OCI-LY3 (cell line): ENCODE measurements around the gene TIMM21.

Experiments
- H2AFZ ChIP-seq: fragments of 200-600, 300-600 bp; shearing (Covaris generic); 2 replicates; pipeline ENCODE4 v1.6.0; 2014; ENCODE audit warnings: antibody characterized with exemption, low read depth, low read length
- H3K27ac ChIP-seq: fragments of 200-600, 300-600 bp; sonication (generic); 2 replicates; pipeline ENCODE4 v1.5.1; 2014; ENCODE audit warnings: mild to moderate bottlenecking, low read length, moderate library complexity, mixed read lengths
- H3K27me3 ChIP-seq: fragments of 200-600, 300-600 bp; sonication (generic); 2 replicates; pipeline ENCODE4 v1.6.1; 2014; ENCODE audit warnings: low read depth, low read length, mixed read lengths
- H3K36me3 ChIP-seq: fragments of 200-600, 300-600 bp; sonication (generic); replicated peaks from 2 replicates; pipeline ENCODE3; 2014; ENCODE audit warnings: low read depth, low read length, mixed read lengths
- H3K4me1 ChIP-seq: fragments of 300-600, 200-600 bp; sonication (generic); 2 replicates; pipeline ENCODE4 v1.6.1; 2014; ENCODE audit warnings: low read length, mixed read lengths
- H3K4me2 ChIP-seq: fragments of 200-600, 300-600 bp; sonication (generic); 2 replicates; pipeline ENCODE4 v1.6.1; 2014; ENCODE audit warnings: low read length, mixed read lengths
- H3K4me3 ChIP-seq: fragments of 300-600, 200-600 bp; sonication (generic); 2 replicates; pipeline ENCODE4 v1.5.1; 2014; ENCODE audit warnings: antibody characterized with exemption, mild to moderate bottlenecking, low read length, moderate library complexity
- H3K79me2 ChIP-seq: fragments of 300-600, 200-600 bp; shearing (Covaris generic); 2 replicates; pipeline ENCODE4 v1.6.1; 2014; ENCODE audit warnings: mild to moderate bottlenecking, low read length, mixed read lengths
- H3K9ac ChIP-seq: fragments of 300-600, 200-600 bp; shearing (Covaris generic); 2 replicates; pipeline ENCODE4 v1.6.0; 2014; ENCODE audit warnings: mild to moderate bottlenecking, low read length, moderate library complexity
- H3K9me3 ChIP-seq: fragments of 200-600, 300-600 bp; shearing (Covaris generic); 2 replicates; pipeline ENCODE4 v1.6.1; 2014; ENCODE audit warnings: low read length, mixed read lengths; ENCODE audit not compliant: insufficient read depth
- H4K20me1 ChIP-seq: fragments of 200-600, 300-600 bp; sonication (generic); 2 replicates; pipeline ENCODE4 v1.6.1; 2016; ENCODE audit warnings: low read length, mixed read lengths; ENCODE audit not compliant: insufficient read depth
- CTCF ChIP-seq: fragments of 200-600, 300-600 bp; sonication (generic); IDR thresholded peaks from 2 replicates; pipeline ENCODE4 v1.5.1; 2014; ENCODE audit warnings: antibody characterized with exemption, low read length, low read depth
- EZH2phosphoT487 ChIP-seq: fragments of 200-600 bp; shearing (Covaris generic); IDR thresholded peaks from 2 replicates; pipeline ENCODE4 v1.6.1; 2018; ENCODE audit warnings: antibody characterized with exemption, mixed run types, low read depth

The TIMM21 gene

GRCh38 chr18:74152270-74152669, 3.9 kb downstream of the TIMM21 start:
- H3K4me3 ChIP-seq: no peak overlapping the region
- H3K4me1 ChIP-seq: peaks cover 10% of the 10 kb centered on the region
- no peak overlapping the region for H2AFZ ChIP-seq
- H3K27me3 ChIP-seq: no peaks in the 10 kb centered on the region
- TF ChIP-seq CTCF: no peak
- no peak for TF ChIP-seq EZH2phosphoT487
- peaks cover 78% of the 10 kb centered on the region for H3K79me2 ChIP-seq
- H4K20me1 ChIP-seq: peaks cover 17% of the 10 kb centered on the region
- no peak overlapping the region for H3K4me2 ChIP-seq
- H3K9me3 ChIP-seq: no peaks in the 10 kb centered on the region
- no peak overlapping the region for H3K27ac ChIP-seq
- H3K9ac ChIP-seq: no peak overlapping the region
- H3K36me3 ChIP-seq: peaks cover 37% of the 10 kb centered on the region

GRCh38 chr18:74152857-74153256, 4.5 kb downstream of the TIMM21 start:
- Histone ChIP-seq H3K27ac (no peak overlapping the region), H3K79me2 (peaks cover 78% of the 10 kb centered on the region), H3K4me2 (no peak overlapping the region), H3K9ac (no peak overlapping the region), H3K36me3 (peaks cover 39% of the 10 kb centered on the region), H4K20me1 (peaks cover 17% of the 10 kb centered on the region), H3K9me3 (no peaks in the 10 kb centered on the region), H3K4me1 (peaks cover 10% of the 10 kb centered on the region), H3K4me3 (no peak overlapping the region), H3K27me3 (no peaks in the 10 kb centered on the region), H2AFZ (no peak overlapping the region)
- TF ChIP-seq EZH2phosphoT487 (no peak), CTCF (peak; percentile 27)

- Histone ChIP-seq H3K4me2 (no peak overlapping the region), H3K4me3 (no peak overlapping the region), H3K27ac (no peak overlapping the region), H3K9me3 (no peaks in the 10 kb centered on the region), H3K36me3 (peaks cover 44% of the 10 kb centered on the region), H3K79me2 (peaks cover 78% of the 10 kb centered on the region), H2AFZ (no peak overlapping the region), H4K20me1 (peaks cover 17% of the 10 kb centered on the region), H3K27me3 (no peaks in the 10 kb centered on the region), H3K4me1 (peaks cover 10% of the 10 kb centered on the region), H3K9ac (no peak overlapping the region)
- no peak for TF ChIP-seq EZH2phosphoT487
- TF ChIP-seq CTCF: no peak
These were observed 5.1 kb downstream of the TIMM21 start for GRCh38 chr18:74153377-74153776.

- Histone ChIP-seq H3K27ac (no peak overlapping the region), H3K79me2 (peaks cover 74% of the 10 kb centered on the region), H3K36me3 (peaks cover 48% of the 10 kb centered on the region), H3K27me3 (no peaks in the 10 kb centered on the region), H3K9ac (no peak overlapping the region), H3K9me3 (no peaks in the 10 kb centered on the region), H3K4me2 (no peak overlapping the region), H3K4me3 (no peak overlapping the region), H3K4me1 (peaks cover 10% of the 10 kb centered on the region), H4K20me1 (peaks cover 17% of the 10 kb centered on the region), H2AFZ (no peak overlapping the region)
- TF ChIP-seq EZH2phosphoT487: no peak
- no peak for TF ChIP-seq CTCF
These were observed 5.5 kb downstream of the TIMM21 start for GRCh38 chr18:74153793-74154192.
